Glomerular endothelial cell (primary cell): ENCODE data around the gene KIAA1217. TPM values are rescaled to one million over a fixed set of nuclear protein-coding genes. Genes with fewer than 3 reads are reported as not detected.

ENCODE experiments used
- DNase-seq: peaks from one replicate; pipeline ENCODE4 v3.0.0-alpha.2; 2011; ENCODE audit warnings: low read depth, low spot score; ENCODE audit errors: extremely low read depth
- total RNA-seq: library from RNA; depleted of rRNA; stranded (reverse); fragments of >200 nt; gene quantifications from 2 replicates; pipeline ENCODE4 v1.2.3, GENCODE V29; 2015

KIAA1217 gene
- total RNA-seq, 1 donor from 2014 or later, result 63.1 TPM

DNA sequence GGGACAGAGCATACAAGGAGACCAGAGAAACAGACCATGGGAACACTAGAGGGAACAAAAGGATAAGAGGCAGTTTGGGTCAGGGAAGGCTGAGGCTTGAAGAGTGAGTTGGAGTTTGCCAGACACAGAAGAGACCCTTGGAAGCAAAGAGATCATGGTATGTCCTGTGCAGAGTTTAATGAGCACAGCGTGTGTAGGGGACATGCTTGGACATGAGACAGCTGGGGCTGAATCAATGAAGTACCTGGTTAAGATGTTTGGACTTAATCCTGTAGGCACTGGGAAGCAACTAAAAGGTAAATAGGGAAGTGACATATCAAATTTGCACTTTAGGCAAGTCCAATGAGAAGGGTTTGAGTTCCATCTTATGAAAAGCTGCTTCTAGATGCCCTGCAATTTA, 79.6 kb downstream of the KIAA1217 start:
- DNase-seq, result no peak

DNA sequence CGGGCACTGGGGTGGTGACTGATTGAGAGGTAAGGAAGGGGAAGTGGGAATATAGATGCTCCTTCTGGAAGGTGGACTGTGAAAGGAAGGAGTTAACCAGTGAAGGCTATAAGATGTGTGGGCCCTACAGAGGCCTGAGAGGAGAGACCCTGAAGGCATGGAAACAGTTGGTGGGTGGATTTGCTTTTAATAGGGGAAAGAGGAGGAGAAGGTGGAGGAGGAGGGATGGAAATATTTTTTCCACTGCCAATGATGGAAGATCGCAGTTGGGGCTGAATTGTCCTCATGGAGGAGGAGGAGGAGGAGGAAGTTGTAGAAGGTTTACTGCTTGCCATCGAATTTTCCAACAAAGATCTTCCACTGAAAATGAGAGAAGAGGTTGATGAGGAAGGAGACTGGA, 80.3 kb downstream of the KIAA1217 start:
- no peak for DNase-seq

DNA sequence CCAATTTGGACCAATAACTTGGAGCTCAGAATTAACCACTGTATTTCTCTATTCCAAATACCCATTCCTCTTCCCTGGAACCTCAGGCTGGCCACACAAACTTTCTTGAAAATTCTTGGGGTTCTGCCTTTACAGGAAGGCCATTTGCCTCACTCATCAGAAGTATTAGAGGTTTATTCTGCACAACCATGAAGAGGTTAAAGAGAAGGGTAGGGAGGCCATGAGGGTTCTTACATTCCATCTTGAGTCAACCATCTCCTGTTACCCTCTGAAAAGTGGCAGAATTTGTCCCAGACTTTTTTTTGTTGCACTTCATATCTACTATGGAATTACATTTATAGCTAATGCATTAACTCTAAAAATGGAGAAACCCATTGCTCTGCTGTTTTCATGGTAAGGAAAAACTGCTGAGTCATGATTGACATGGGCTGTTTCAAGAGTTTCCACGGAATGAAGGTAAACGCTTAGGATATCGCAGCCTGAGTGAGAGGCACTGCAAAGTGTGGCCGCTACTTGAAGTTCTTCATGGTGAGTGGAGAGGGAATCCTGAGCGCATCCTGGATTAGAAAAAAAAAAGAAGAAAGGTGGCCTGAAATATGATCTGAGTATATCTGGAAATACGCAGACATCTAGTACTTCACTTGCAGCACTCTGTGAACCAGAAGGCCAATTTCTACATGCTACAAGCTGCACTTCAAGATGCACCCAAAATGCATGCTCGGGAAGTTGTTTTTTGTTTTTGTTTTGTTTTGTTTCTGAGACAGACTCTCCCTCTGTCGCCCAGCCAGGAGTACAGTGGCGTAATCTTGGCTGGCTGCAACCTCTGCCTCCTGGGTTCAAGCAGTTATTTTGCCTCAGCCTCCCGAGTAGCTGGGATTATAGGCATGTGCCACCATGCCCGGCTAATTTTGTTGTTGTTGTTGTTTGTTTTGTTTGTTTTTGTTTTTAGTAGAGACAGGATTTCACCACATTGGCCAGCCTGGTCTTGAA, 83.7 kb downstream of the KIAA1217 start:
- DNase-seq, result no peak

DNA sequence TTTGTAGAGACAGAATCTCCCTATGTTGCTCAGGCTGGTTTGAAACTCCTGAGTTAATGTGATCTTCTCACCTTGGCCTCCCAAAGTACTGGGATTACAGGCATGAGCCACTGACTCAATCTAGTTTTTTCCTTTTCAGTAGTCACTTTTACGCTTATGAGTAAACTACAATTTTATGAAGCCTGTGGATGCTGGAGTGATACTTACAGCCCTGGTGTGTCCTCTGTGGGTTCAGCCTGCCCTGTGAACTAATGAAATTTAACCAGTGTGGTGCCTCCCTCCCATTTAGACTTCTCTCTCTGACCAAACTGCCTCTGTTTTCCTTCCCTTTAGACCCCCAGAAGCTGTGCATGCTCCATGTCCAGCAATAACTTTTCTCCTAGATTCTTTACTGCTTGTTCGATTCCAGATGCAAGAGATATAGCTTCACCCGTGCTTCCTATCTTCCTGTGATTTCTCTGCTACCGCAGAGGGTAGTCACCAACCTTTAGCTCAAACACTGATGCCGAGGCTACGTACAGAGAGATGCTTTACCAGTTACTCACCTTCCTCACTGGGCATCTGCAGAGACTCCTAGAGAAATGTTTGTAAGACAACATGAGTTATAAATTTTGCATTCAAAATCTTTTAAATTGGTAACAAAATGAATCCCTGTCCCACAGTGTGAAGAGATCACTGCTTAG, 90.8 kb downstream of the KIAA1217 start:
- DNase-seq, result no peak

DNA sequence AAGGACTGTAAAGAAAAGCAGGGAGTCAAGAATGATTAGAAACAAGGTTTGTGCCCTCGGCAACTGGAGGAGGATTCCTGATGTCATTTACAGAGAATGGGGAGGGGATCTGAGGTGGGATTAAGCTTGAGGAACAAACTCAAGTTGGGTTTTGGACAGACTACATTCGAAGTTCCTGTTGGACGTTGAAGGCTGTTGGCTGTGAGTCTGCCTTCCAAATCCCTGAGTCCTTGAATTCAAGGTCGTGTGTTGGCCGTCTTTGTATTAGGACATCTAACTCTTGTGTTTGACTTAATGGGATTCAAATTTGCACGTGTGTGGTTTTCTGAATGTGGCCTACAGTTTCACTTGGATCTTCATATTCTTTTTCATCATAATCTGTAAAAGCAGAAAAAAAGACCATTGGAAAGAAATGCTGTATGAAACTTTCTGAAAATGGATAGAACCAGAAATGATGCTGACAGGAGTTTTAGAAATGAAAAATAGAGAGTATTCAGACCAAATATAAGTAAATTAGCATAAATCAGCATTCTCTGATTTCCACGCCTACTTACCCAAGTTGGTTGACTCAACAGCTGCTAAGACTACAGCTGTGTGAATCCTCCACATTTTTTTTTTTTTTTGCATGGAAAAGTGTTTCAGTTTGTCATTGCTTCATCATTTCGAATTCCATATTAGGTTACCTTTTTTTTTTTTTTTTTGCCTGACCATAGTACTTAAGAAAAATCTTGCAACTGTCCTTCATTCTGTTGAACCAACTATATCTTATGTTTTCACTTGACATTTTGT, 94.8 kb downstream of the KIAA1217 start:
- DNase-seq, result no peak

DNA sequence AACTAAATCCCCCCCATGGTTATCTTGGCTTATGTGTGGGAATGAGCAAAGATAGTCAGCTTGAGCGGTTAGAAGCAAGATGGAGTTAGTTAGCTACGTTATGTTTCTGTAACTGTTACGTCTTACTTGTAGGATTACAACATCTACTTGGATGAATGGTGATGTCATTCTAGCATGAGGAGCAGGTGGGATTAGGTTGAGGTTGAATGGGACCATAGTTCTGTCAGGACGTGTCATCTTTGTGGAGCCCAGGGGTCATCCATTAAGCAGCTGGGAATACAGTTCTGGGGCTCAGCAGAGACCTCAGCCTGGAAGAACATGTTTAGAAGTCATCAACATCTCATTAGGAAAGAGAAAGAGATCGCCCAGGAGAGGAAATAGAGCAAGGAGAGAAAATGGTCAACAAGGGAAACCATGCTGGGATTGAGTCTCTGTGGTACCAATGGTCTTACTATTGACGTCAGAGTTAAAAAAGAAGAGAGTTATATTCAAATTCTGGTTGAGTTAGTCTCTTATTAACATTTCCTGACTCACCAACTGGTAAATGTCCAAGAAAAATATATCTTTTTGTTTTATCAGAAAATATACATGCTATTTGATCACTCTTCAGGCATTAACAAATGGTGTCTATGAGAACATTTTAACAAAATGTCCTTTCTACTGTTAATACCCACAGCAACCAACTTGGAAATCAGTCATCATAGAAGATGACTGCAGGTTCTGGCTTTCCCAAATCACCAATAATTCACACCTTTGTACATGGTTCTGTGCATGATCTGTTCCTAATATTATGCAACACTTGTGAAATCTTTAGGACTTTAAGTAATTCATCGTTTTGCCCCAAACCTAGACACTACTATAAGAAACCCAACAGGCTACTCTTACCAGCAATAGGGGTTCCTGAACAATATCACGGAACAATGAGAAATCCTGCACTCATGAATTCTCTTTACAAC, 96.9 kb downstream of the KIAA1217 start:
- no peak for DNase-seq

DNA sequence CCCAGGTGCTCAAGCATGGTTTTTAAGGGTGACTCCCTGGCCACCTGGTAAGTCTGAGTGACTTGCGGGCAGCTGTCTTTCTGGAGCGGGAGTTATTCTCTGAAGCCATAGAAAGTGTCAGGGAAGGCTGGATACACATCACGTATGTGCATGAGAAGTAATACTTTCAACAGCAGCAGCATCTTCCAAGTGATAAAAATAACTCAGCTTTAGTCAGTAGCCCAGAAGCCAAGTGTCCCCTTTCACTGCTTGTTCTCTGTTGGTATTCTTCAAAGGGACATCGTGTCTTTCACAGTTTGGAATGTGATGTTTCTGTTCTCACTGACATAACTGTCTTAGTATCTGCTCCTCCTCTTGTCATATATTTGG, 97.6 kb downstream of the KIAA1217 start:
- DNase-seq, result no peak

DNA sequence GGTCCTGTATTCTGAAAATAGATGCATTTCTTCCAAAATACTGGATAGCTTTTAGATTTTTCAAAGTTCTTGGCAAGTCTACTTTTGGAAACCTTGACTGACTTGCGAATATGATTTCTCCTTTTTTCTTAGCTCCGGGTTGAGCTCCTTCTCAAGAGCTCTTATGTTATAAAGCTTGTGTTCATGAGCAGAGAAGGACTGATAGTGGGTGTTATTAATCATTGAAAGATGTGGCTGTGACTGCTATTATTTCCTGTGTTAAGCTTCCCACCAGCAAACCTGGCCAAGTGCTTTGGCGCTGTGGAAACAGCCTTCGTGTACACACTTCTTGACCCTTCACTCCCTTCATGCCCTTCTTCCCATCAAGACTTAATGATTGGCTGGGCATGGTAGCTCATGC, 98.2 kb downstream of the KIAA1217 start:
- DNase-seq, result no peak

DNA sequence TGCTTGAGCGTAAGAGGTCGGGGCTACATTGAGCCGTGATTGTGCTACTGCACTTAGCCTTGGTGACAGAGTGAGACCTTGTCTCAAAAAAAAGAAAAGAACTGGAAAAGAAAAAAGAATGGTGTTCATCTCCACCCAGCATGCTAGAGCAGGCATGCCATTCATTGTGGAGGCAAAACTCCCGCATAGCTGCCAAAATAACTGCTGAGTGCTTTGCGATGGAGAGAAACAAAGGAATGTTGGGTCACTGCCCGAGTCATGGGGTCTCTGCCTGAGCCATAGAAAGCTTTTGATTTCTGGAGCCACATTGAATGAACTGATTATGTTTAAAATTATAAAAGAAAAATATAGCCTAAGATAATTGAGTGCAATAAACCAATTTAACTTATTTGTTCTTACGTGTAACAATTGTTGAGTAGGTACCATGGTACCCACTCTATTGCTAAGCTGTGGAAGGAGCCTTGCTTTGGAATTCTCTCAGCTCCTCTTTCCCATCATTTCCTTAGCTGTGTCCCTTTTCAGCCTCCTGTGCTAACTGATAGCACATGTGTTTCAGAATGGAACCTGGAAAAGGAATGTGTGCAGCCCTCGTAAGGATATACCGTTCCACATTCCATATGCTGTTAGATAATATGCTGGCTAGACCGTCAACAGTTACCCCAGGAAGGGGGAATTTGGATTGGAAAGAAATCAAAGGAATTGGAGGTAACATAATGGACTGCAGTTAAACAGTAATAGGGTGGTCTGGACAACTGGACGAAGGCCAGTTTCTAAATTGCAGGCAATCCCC, 99.0 kb downstream of the KIAA1217 start:
- DNase-seq, result no peak

DNA sequence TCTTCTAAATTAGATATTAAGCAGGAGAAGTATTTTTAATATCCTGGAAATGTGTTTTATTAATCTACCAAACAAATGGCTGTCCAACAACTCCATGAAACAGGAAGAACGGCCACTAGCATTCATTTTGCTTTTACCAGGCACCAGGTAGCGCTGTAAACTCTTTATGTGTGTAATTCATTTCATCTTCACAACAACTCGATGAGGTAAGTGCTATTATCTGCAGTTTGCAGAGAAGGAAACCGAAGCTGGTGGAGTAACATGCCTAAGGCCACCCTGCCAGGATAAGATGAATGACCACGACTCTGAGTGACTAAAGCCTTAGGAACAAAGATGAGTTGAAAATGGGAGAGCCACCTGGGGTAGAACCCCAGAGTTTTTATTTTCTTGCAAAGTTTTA, 101.2 kb downstream of the KIAA1217 start:
- no peak for DNase-seq

DNA sequence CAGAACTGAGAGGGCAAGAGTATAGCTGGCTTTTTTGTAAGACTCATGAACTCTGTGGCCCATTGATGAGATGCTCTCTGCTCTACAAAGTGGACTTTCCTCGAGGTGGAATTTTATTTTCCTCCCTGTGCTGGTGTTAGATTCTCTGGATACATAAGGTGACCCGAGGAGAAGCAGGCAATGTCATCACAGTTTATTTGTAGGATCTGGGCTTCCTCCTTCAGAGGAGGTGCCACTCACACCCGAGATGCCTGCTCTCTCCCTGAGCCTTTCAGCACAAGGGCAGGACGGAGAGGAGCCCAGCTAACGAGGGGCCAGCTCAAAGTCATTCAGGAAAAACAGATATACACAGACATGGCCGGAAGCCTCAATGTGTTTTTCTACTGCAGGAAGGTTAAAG, 103.0 kb downstream of the KIAA1217 start:
- no peak for DNase-seq

DNA sequence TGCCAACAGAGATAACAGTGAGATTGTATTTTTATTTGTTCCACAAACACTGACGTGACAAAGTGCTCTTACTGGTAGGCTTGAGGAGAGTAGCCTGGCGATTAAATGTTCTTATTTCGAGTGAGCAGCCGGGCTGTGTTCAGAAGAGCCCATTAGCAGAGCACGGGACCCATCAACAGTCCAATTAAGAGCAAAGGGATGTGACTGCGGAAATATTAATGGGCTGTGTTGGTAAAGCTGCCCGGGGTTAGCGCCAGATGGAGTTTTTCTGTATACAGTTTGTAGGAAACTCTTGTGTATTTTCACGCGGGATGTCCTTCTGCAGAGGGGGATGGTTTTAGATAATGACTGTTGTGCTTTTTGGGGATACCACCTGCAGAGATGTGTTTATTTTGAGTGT, 104.3 kb downstream of the KIAA1217 start:
- no peak for DNase-seq

DNA sequence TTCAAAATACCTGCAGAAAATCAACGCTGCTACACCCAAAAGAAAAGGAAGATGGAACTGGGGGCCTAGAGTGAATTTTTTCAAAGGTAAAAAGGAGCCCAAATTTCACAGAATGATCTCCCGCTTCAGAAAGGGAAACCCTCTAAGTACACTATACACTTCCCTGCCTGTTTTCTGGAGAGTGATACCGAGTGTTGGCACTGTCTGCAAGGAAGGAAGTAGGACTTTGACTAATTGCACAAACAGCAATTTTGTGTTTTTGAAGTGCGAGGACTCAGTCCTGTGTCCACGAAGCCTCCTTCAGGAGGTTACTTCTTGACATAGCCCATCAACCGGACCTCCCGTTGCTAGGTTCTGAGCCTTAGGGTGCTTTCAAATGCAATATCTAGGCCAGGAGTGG, 106.3 kb downstream of the KIAA1217 start:
- DNase-seq, result no peak

DNA sequence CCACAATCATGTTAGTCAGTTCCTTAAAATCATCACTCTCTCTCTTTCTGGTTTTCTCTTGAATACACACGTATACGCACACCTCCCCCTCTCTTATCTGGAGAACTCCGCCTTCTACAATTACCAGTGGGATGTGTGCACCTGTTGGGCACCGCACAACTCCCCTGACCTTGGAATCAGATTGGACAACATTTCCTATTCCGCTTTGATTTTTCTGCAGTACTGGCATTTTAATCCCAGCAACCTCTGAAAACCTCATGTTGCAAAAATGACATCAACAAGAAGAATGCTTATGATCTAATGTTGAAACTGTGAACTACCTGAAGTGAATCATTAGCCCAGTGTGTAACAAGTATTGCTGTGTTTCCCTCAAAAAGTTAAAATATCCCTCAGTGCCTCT, 109.6 kb downstream of the KIAA1217 start:
- DNase-seq, result no peak

DNA sequence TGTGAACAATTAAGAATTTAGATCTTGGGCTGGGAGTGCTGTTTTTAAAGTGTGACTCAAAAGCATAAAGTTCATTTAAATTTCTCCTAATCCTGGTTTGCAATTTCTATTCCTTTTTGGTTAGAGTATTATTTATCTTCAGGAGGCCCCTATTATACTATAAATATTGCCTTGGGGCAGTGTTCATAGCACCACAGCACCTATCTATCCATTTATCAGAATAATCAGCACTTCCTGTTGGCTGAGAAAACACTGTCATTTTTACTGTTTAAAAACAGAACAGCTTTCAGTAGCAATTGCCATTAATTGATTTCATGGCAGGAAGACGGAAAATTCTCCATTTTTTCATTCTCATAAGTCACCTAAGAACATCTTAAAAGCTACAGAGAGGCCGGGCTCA, 111.4 kb downstream of the KIAA1217 start:
- DNase-seq, result no peak

DNA sequence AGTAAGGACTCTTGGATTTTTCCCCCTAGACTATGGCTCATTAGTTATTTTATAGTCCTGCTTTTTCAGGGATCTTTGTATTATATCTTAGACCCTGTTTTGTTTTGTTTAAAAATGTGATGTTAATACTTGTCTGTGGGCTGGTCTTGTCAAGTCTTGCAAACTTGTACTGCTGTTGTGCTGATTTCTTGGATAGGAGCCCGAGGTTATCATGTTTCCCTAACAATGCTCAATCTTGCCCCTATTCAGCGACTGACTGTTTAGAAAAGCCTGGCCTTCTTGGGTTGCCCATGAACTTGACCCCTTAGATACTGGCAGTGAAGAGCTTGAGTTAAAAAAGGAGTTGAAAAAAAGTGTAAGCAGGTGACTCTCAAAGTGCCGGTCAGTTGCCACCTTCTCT, 115.7 kb downstream of the KIAA1217 start:
- no peak for DNase-seq

DNA sequence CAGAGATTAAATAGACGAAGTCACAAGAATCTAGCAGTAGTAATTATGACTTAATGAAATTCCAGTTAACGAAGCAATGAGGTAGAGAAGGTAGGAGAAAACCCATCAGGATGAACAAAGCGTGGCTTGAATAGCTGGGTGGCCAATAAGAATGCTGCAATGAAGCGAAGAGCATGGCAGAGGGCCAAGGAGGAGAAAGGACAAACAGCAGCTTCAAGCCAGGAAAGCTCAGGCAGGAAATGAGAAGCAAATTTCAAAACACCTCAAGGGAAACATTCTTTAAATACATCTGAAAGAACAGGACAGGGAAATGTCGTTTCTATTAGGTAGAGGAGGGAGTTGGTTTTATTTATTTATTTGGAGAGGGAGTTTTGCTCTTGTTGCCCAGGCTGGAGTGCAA, 122.5 kb downstream of the KIAA1217 start:
- peak; percentile 16 for DNase-seq

DNA sequence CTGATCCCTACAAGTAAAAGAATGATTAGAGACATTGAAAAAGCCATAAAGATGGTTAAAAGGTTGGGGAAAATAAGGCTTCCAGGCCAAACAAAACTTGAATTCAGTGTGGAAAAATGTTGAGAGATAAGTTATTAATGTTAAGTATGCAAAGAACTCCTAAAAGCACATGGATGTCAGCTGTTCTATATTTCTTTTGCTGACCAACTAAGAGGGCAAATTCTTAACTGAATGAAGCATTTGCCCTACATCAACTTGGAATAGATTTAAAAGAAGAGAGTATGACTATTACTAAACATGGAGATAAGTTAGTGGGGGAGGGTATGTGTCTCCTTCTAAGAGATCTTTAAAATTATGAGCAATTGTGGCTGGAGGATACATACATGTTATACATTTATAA, 124.8 kb downstream of the KIAA1217 start:
- DNase-seq, result no peak

DNA sequence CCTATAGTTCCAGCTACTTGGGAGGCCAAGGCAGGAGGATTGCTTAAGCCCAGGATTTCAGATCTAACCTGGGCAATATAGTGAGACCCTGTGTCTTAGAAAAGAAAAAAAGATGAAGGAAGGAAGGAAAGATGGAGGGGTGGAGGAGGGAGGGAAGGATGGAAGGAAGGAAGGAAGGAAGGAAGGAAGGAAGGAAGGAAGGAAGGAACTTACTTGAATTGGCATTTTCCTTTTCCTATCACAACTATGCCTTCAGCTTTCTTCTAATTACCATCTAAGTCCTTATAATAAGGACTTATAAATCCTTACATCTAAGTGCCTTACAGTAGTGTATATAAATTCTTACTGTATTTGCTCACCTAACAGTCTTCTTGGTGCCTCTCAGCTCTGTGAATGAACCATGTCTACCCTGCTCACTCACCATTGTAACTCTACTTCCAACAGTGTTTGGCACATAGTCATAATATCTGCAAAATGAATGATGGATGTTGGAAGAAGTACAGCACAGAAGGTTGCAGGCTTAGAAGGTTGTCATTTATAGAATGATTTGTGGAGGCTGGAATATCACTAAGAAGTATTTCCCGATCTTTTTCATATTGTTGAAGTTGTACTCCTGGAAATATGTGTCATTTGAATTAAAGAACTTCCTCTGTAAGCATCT, 125.5 kb downstream of the KIAA1217 start:
- DNase-seq, result no peak
